Calu3 (cell line): ENCODE results near the gene MRTFA. TPM values are rescaled to one million over a fixed set of nuclear protein-coding genes. Genes with fewer than 3 reads are reported as not detected.

Experiments
- BruUV-seq: library from RNA; stranded (reverse); fragments of 400-500 nt; replicated peaks from 2 replicates; lab custom pipeline; 2021; lab: Mats Ljungman, UMichigan
- CTCF ChIA-PET: fragments of 300-600 bp; sonication (Branson Sonifier 250); formaldehyde crosslinking; loops from one replicate; lab custom pipeline; 2022; ENCODE audit warnings: antibody characterized with exemption; lab: Charles Lee
- DNase-seq: peaks from one replicate; pipeline ENCODE4 v3.0.0; 2022
- H3K27ac Mint-ChIP-seq: one replicate; pipeline ENCODE4 v1.8.0; 2022; ENCODE audit warnings: mixed read lengths; ENCODE audit not compliant: unreplicated experiment
- H3K27me3 Mint-ChIP-seq: one replicate; pipeline ENCODE4 v1.8.0; 2022; ENCODE audit warnings: mixed read lengths; ENCODE audit not compliant: unreplicated experiment
- H3K36me3 Mint-ChIP-seq: one replicate; pipeline ENCODE4 v1.8.0; 2022; ENCODE audit warnings: mild to moderate bottlenecking, moderate library complexity, mixed read lengths; ENCODE audit not compliant: insufficient read depth, unreplicated experiment
- H3K4me1 Mint-ChIP-seq: one replicate; pipeline ENCODE4 v1.8.0; 2022; ENCODE audit warnings: mild to moderate bottlenecking, low read depth, mixed read lengths; ENCODE audit not compliant: unreplicated experiment
- H3K4me3 Mint-ChIP-seq: one replicate; pipeline ENCODE4 v1.8.0; 2022; ENCODE audit warnings: mild to moderate bottlenecking, low read depth, moderate library complexity, mixed read lengths; ENCODE audit not compliant: unreplicated experiment
- H3K9me3 Mint-ChIP-seq: one replicate; pipeline ENCODE4 v1.8.0; 2022; ENCODE audit warnings: low read depth, mixed read lengths; ENCODE audit not compliant: unreplicated experiment
- CTCF ChIP-seq: fragments of 200-600 bp; IDR thresholded peaks from one replicate; pipeline ENCODE4 v1.8.0; 2022; ENCODE audit warnings: antibody characterized with exemption; ENCODE audit not compliant: unreplicated experiment
- intact Hi-C: fragments of 100-400 bp; cut with micrococcal nuclease; formaldehyde crosslinking; loops from one replicate; pipeline ENCODE4 v1.10.0; 2022; ENCODE audit not compliant: unreplicated experiment
- total RNA-seq: library from RNA; stranded (reverse); gene quantifications from 2 replicates; pipeline ENCODE4 v1.2.3, GENCODE V29; 2022

Gene MRTFA
- total RNA-seq, 1 experiment from 2014 or later = 54.1 TPM

- H3K27me3 Mint-ChIP-seq = no peaks in the 10 kb centered on the region
- H3K9me3 Mint-ChIP-seq = no peaks in the 10 kb centered on the region
- no peak for DNase-seq
- intact Hi-C loops = no loop called here
- H3K27ac Mint-ChIP-seq = no peak overlapping the region
- TF ChIP-seq CTCF = no peak
- CTCF ChIA-PET = interaction anchor here (1.2 kb wide), 1 partner anchor 209 kb away, joined by 3 read pairs; no protein-coding TSS in a partner anchor
- no peak overlapping the region for H3K4me3 Mint-ChIP-seq
- H3K4me1 Mint-ChIP-seq = peaks cover 40% of the 10 kb centered on the region
- H3K36me3 Mint-ChIP-seq = peaks cover 30% of the 10 kb centered on the region
- BruUV-seq = no TSS peak
These were observed 11.9 kb upstream of the MRTFA start for GRCh38 chr22:40648386-40648785.

- Mint-ChIP-seq H3K4me1 (peaks cover 27% of the 10 kb centered on the region), H3K27me3 (no peaks in the 10 kb centered on the region), H3K27ac (no peak overlapping the region), H3K9me3 (no peaks in the 10 kb centered on the region), H3K4me3 (peak overlapping the region; percentile 53), H3K36me3 (peaks cover 10% of the 10 kb centered on the region)
- TF ChIP-seq CTCF = no peak
- BruUV-seq = no TSS peak
- no peak for DNase-seq
- intact Hi-C loops = loop anchor here (1.0 kb wide), 2 partner anchors 120 to 208 kb away; no protein-coding TSS in a partner anchor
- CTCF ChIA-PET = interaction anchor here (1.7 kb wide), 1 partner anchor 209 kb away, joined by 10 read pairs; no protein-coding TSS in a partner anchor
These were observed 9.2 kb upstream of the MRTFA start for GRCh38 chr22:40645579-40646197.

GRCh38 chr22:40642316-40642715 lies 5.8 kb upstream of the MRTFA start:
- Mint-ChIP-seq H3K4me1 (peaks cover 26% of the 10 kb centered on the region), H3K36me3 (peaks cover 6% of the 10 kb centered on the region), H3K9me3 (no peaks in the 10 kb centered on the region), H3K4me3 (no peak overlapping the region), H3K27ac (no peak overlapping the region), H3K27me3 (no peaks in the 10 kb centered on the region)
- no TSS peak for BruUV-seq
- CTCF ChIA-PET = no interaction called here
- DNase-seq = no peak
- intact Hi-C loops = no loop called here
- no peak for TF ChIP-seq CTCF

- no peaks in the 10 kb centered on the region for H3K9me3 Mint-ChIP-seq
- peaks cover 16% of the 10 kb centered on the region for H3K36me3 Mint-ChIP-seq
- CTCF ChIA-PET = interaction anchor here (0.6 kb wide), 1 partner anchor 785 kb away, joined by 3 read pairs; no protein-coding TSS in a partner anchor
- H3K4me3 Mint-ChIP-seq = no peak overlapping the region
- no TSS peak for BruUV-seq
- no peaks in the 10 kb centered on the region for H3K27me3 Mint-ChIP-seq
- no peak for TF ChIP-seq CTCF
- H3K4me1 Mint-ChIP-seq = peaks cover 26% of the 10 kb centered on the region
- no peak for DNase-seq
- H3K27ac Mint-ChIP-seq = no peak overlapping the region
- intact Hi-C loops = no loop called here
These were observed 4.8 kb upstream of the MRTFA start for GRCh38 chr22:40641269-40641668.
